Uterus (tissue), 4 donors: ENCODE data around the gene CYP26B1. TPM values are rescaled to one million over a fixed set of nuclear protein-coding genes. Genes with fewer than 3 reads are reported as not detected.

Experiments
- DNase-seq, 2 donors: peaks; one replicate each; pipeline ENCODE4 v3.0.0-alpha.2; 2019 to 2020
- H3K27ac ChIP-seq, 2 donors: fragments of 200-600 bp; sonication (generic); 1 replicate in 1 of 2; 2 replicates in 1 of 2; pipeline ENCODE4 v1.5.1; 2016 to 2018
- H3K27me3 ChIP-seq, 2 donors: fragments of 200-600 bp; sonication (generic); one replicate each; pipeline ENCODE4 v1.5.1; 2018 to 2019; ENCODE audit warnings: control low read depth in 1 of 2
- H3K36me3 ChIP-seq, 2 donors: fragments of 200-600 bp; sonication (generic); one replicate each; pipeline ENCODE4 v1.5.1; 2019; ENCODE audit warnings: control low read depth in 1 of 2
- H3K4me1 ChIP-seq, 2 donors: fragments of 200-600 bp; sonication (generic); one replicate each; pipeline ENCODE4 v1.5.1; 2018 to 2019; ENCODE audit warnings: control low read depth in 1 of 2
- H3K4me3 ChIP-seq, 2 donors: fragments of 200-600 bp; sonication (generic); 1 replicate in 1 of 2; 2 replicates in 1 of 2; pipeline ENCODE4 v1.5.1; 2018 to 2019; ENCODE audit warnings: mild to moderate bottlenecking in 1 of 2
- H3K9me3 ChIP-seq, 2 donors: fragments of 200-600 bp; sonication (generic); one replicate each; pipeline ENCODE4 v1.5.1; 2019; ENCODE audit warnings: control low read depth in 1 of 2
- POLR2A ChIP-seq, 2 donors: fragments of 450-650 bp; IDR thresholded peaks; one replicate each; pipeline ENCODE4 v1.6.1; 2016; ENCODE audit warnings: antibody characterized with exemption in 2 of 2, mild to moderate bottlenecking in 1 of 2, moderate library complexity in 1 of 2
- intact Hi-C: fragments of 100-400 bp; cut with DNase I; formaldehyde crosslinking; loops from one replicate; pipeline ENCODE4 v1.15.1; 2023; ENCODE audit warnings: low total_unique reads
- total RNA-seq, 4 donors: library from RNA; depleted of rRNA in 3 of 4; stranded (reverse); fragments of >200 nt in 3 of 4; gene quantifications; one replicate each; pipeline versions ENCODE4 v1.1.0 to v1.2.4, GENCODE V29; 2014 to 2023
- TF ChIP-seq, protein P1 (sequence below), 4 experiments: fragments of 200-600 bp in 2 of 4; fragments of 450-650 bp in 2 of 4; sonication (generic) in 2 of 4; IDR thresholded peaks; one replicate each; pipeline ENCODE4 v1.5.1; 2016 to 2019; ENCODE audit warnings: antibody characterized with exemption in 4 of 4, mild to moderate bottlenecking in 2 of 4, moderate library complexity in 1 of 4
- donor health status: DM: yes; HTN: yes; CAD: no.

Gene CYP26B1
- total RNA-seq, 4 donors from 2014 or later, result 0.59 to 6.5 (median 1.4) TPM; not detected in 1

DNA sequence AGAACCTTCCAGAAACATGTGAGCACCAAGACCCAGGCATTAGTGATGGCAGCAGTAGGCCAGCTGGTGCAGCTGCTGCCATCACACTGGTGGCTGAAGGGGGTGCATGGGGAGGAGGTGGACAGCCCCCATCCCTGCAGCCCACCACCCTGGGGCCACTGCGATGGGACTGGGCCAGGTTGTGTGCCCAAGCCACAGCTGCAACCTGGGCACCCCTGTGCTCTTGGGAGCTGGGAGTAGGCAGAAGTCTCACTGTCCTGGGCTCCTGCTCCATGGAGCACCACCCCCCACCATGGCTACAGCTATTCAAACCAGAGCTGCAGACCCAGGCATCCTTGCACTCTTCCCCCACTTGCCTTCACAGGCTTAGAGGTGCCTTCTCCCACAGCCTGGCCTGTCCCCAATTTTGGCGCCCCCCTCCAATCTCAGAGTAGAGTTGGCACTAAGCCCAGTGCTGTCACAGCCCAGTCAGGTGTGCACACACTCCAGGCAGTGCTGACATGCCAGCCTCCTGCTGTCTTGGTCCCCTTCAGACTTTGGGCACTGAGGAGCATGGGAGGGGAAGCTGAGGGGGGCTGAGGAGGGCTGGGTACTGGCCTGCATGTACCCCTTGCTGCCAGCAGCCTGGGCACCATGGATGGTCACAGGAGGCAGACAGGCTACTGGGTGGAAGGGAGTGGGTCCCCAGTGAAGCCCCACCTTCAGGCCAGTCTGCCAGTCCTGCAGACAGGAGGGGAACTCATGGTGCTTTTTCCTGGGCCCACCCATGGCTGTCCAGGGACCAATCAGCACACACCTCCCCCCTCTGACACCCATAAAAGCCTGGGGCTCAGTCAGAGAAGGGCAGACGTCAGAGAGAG is 67.1 kb downstream of the CYP26B1 start:
- no peak for TF ChIP-seq POLR2A (IDR thresholded peaks at IDR 0.05)
- TF ChIP-seq, protein P1, sequence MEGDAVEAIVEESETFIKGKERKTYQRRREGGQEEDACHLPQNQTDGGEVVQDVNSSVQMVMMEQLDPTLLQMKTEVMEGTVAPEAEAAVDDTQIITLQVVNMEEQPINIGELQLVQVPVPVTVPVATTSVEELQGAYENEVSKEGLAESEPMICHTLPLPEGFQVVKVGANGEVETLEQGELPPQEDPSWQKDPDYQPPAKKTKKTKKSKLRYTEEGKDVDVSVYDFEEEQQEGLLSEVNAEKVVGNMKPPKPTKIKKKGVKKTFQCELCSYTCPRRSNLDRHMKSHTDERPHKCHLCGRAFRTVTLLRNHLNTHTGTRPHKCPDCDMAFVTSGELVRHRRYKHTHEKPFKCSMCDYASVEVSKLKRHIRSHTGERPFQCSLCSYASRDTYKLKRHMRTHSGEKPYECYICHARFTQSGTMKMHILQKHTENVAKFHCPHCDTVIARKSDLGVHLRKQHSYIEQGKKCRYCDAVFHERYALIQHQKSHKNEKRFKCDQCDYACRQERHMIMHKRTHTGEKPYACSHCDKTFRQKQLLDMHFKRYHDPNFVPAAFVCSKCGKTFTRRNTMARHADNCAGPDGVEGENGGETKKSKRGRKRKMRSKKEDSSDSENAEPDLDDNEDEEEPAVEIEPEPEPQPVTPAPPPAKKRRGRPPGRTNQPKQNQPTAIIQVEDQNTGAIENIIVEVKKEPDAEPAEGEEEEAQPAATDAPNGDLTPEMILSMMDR (IDR thresholded peaks at IDR 0.05), result no peak
- DNase-seq, result no peak
- no peak overlapping the region for H3K27ac ChIP-seq
- no peaks in the 10 kb centered on the region for H3K36me3 ChIP-seq
- no peaks in the 10 kb centered on the region for H3K4me1 ChIP-seq
- intact Hi-C loops, result no loop called here
- no peak overlapping the region for H3K4me3 ChIP-seq
- no peaks in the 10 kb centered on the region for H3K27me3 ChIP-seq
- H3K9me3 ChIP-seq, result no peaks in the 10 kb centered on the region
